GM21390 (cell line): ENCODE results near the gene SLC17A3.

Source experiments
- ATAC-seq: cut with Tn5 transposase; IDR thresholded peaks from one replicate; pipeline ENCODE4 v1.9.1; 2021; ENCODE audit not compliant: unreplicated experiment

The SLC17A3 gene

GRCh38 chr6:25874118-25874517 lies at the start of gene SLC17A3:
Gene SLC17A3 (minus strand): TSS chr6:25874243. CDS start chr6:25868387, 5,856 bp downstream.
- no peak for ATAC-seq

- no peak for ATAC-seq
Measured at GRCh38 chr6:25922301-25922700, 48.3 kb upstream of the SLC17A3 start.

GRCh38 chr6:25921525-25922203 lies 47.6 kb upstream of the SLC17A3 start:
- no peak for ATAC-seq

GRCh38 chr6:25919657-25920056 lies 45.6 kb upstream of the SLC17A3 start:
- ATAC-seq, result no peak

GRCh38 chr6:25918083-25918683 lies 44.1 kb upstream of the SLC17A3 start:
- no peak for ATAC-seq

- ATAC-seq, result no peak
Measured at GRCh38 chr6:25916789-25917490, 42.9 kb upstream of the SLC17A3 start.

GRCh38 chr6:25916330-25916729 lies 42.3 kb upstream of the SLC17A3 start:
- ATAC-seq, result no peak

- ATAC-seq, result no peak
Measured at GRCh38 chr6:25913741-25914140, 39.7 kb upstream of the SLC17A3 start.

- ATAC-seq, result no peak
Measured at GRCh38 chr6:25911351-25911750, 37.3 kb upstream of the SLC17A3 start.

GRCh38 chr6:25907475-25908014 lies 33.5 kb upstream of the SLC17A3 start:
- ATAC-seq, result no peak

GRCh38 chr6:25903467-25904099 lies 29.5 kb upstream of the SLC17A3 start:
- ATAC-seq, result no peak

GRCh38 chr6:25902071-25902470 lies 28.0 kb upstream of the SLC17A3 start:
- no peak for ATAC-seq

GRCh38 chr6:25900843-25901242 lies 26.8 kb upstream of the SLC17A3 start:
- no peak for ATAC-seq

- ATAC-seq, result no peak
Measured at GRCh38 chr6:25899580-25900408, 25.8 kb upstream of the SLC17A3 start.

- ATAC-seq, result no peak
Measured at GRCh38 chr6:25899123-25899522, 25.1 kb upstream of the SLC17A3 start.

GRCh38 chr6:25898289-25898977 lies 24.4 kb upstream of the SLC17A3 start:
- ATAC-seq, result no peak

GRCh38 chr6:25896252-25896651 lies 22.2 kb upstream of the SLC17A3 start:
- ATAC-seq, result no peak

GRCh38 chr6:25895771-25896170 lies 21.7 kb upstream of the SLC17A3 start:
- no peak for ATAC-seq

- no peak for ATAC-seq
Measured at GRCh38 chr6:25893778-25894177, 19.7 kb upstream of the SLC17A3 start.

GRCh38 chr6:25892877-25893276 lies 18.8 kb upstream of the SLC17A3 start:
- no peak for ATAC-seq
